Measurements from ENCODE around the gene NPHP4.

NPHP4 gene

DNA sequence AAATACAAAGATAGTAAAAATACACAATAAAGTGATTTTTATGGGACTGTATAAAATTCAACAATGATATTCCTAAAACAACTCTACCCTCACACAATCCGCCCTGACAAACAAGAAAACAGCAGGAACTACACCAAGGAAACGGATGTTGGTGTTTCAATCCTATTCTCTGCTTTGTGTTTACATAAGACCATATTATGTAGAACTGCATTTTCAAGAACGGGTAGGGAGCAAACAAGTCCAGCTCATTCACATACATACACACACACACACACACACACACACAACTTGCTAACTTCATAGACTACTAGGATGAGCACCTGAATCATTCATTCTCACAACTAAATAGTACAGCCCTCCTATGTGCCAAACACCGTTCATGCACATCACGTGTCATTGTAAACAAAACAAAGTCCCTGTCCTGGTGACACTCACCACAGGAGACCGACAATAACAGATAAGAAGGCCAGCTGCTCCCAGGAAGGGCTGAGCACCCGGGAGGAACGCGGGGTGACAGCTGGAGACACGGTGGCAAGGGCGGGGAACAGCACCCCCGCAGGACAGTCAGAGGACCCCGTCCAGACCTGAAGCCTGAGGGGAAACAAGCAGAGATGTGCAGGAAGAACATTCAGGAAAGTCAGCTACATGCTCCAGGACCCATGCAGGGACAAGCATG is 43.0 kb downstream of the NPHP4 start:
- DNase-seq (ENCODE audit: low read depth) = no peak

DNA sequence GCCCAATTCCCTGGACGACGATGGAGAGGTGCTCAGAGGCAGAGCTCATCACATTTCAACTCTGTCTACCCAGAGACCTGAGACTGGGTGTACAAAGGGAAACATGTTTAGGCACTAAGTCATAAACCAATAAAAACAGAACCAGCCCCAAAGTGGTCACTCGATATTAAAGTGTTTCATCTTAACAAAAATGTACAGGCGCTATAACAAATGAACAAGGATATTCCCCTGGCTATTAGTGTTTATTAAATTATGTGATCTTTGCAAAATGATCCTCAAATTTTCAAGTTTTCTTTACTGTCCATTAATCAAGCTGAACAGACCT is 43.6 kb downstream of the NPHP4 start:
- no peak for DNase-seq (ENCODE audit: low read depth)

DNA sequence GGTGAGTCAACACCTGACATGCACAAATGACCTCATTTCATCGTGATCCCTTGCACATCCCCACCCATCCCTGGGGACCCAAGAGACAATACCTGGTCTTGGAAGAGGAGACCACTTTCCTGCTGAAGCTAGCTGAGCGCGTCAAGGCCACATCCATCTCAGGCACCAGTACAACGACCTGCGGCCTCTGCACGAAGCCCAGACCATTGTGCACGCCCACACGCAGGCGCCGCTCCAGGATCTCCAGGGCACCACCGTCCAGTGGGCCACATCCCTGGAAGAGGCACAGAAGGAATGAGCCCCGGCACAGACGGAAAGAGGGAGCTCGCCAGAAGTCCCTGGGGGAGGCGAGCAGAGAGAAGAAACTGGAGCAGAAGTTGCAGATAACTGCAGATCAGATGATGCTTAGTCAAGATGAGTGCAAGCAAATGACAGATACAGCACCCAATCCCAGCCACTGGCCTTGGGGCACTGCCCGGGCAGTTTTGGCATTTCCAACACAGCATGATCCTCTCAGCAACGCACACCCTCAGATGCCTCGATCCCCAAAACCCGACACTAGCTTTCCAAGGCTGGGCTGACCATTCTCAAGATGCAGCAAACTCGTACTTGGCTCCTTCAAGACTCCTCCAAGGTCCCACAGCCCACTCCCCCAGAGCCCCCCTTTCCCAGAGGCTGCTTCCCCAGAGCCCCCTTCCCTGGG is 44.1 kb downstream of the NPHP4 start:
- DNase-seq (ENCODE audit: low read depth) = no peak

DNA sequence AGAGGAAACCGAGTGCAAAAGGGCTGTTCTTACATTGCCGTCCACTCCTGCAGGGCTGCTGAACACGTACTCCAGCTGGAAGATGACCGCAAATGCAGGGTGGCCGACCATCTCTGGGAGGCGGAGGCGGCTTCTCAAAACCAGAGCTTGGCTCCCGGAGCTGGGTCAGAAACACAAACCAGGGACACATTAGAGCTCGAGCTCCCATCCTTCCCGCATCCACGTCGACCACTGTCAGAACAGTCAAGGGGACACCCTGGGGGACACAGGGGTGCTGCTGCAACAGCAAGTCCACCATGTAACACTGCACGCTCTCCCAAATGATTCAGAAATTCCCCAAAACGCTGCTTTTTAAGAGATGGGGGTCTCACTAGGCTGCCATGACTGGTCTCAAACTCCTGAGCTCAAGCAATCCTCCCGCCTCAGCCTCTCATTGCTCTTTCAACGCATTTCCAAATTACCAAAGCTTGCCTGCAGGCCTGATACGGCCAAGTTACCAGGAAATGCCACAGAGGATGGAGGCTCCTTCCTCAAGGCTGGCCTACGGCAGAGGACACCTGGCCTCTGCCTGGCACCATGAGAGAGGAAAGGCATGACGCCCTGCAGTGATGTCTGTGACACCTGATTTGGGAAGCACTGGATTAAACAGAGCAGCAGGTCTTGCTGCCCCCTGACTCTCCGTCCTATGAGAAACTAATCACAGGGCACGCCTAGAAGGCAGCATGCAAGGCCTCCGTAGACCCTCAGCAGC is 45.0 kb downstream of the NPHP4 start:
- DNase-seq (ENCODE audit: low read depth) = no peak

DNA sequence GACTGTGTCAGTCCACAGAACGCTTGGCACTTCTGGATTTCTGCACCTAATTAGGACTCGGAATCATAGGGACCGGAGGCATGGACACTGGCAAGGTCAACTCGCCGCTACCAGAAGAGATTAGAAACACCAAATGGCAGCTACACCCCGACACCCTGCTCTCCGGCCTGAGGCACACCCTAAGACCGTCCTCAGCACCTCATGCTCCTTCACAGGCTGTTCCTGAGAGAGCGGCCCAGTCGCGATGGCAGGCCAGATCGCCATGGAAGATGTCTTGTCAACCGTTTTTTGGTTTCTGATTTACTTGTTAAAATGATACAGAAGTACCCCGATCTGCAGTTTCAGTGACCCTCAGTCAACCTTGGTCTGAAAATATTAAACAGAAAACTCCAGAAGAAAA is 46.8 kb downstream of the NPHP4 start:
- DNase-seq (ENCODE audit: low read depth) = no peak

DNA sequence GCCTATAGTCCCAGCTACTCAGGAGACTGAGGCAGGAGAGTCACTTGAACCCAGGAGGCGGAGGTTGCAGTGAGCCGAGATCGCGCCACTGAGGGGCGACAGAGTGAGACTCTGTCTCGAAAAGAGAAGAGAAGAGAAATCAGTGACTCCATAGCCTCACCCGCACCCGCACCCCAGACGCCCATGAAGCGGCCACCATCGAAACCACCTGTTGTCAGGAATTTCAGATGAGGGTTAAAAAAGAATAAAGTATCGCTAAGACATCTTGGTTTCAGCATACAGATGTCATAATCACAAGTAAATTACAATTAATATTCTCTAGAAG is 47.4 kb downstream of the NPHP4 start:
- no peak for DNase-seq (ENCODE audit: low read depth)

DNA sequence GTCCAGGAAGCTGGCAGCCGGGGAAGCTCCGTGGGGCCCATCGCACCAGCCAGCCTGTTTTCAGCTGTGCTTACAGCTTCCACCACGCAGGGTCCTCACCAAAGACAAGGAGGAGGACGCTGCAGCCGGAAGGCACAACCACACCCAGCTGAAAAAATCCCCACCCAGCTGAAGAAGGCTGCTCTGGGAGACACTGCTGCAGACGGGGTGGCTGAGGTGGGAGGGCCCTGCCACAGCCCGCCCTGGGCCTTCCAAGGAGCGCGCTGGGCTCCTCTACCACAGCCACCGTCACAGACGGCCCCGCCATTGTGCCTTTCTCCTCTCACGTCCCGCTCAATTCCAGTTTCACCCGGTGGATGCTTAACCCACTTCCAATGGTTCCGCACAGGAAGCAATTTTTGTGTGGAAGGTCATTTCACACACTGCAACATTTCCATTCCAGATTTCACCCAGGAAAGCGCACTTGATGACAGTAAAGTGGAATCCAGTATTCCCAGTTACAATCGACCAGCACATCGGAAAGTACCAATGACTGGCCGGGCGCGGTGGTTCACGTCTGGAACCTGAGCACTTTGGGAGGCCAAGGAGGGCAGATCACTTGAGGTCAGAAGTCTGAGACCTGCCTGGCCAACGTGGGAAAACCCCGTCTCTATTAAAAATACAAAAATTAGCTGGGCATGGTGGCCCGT is 47.9 kb downstream of the NPHP4 start:
- no peak for DNase-seq (ENCODE audit: low read depth)

DNA sequence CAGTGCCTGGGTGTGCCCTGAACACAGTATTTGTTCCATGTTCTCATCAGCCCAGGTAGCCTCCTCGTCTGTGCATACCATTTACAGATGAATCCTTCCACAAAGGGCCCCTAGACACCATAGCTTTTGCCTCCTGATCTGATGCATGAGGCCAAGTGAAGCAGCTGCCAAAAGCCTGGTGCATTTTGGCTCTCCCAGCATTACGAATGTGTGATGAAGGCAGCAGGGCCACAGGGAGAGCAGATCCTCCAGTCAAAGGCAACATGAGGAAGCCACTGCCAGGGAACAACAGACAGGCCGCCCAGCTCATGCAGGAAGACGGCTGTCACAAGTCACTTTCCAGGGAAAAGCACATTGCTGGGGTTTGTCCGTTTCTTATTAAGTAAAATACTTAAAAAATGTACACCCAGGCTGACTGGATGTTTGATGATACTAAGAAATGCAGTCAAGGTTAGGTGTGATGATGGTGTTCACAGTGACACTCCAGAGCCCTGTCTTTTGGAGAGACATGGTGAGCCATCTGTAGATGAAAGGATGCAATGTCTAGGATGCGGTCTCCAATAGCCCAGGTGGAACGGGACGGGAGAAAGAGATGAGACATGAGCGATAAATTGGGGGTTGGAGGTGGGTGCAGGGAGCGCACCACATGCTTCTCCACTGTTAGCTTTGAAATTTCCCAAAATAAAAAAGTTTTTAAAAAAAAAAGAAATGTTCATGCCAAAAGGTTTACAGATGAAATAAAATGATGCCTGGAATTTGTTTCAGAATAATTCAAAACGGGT is 48.7 kb downstream of the NPHP4 start:
- no peak for DNase-seq (ENCODE audit: low read depth)

DNA sequence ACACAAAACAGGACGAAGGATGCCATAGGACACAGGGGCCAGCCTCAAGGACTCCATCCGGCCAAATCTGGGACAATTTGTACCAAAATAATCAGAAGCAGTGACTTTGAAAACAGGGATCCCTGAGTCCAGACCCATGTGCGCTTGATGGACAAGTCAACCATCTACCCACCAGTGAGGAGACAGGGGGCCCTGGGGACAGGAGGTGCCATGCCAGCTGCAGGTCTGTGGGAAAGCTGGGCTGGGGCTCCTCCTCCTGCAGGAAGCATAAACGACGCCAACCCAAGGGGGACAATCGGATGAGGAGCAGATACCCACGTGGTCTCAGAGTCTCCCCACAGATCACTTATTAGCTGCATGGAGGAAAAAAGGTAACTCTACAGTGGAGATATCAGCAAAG is 50.6 kb downstream of the NPHP4 start:
- no peak for DNase-seq (ENCODE audit: low read depth)

DNA sequence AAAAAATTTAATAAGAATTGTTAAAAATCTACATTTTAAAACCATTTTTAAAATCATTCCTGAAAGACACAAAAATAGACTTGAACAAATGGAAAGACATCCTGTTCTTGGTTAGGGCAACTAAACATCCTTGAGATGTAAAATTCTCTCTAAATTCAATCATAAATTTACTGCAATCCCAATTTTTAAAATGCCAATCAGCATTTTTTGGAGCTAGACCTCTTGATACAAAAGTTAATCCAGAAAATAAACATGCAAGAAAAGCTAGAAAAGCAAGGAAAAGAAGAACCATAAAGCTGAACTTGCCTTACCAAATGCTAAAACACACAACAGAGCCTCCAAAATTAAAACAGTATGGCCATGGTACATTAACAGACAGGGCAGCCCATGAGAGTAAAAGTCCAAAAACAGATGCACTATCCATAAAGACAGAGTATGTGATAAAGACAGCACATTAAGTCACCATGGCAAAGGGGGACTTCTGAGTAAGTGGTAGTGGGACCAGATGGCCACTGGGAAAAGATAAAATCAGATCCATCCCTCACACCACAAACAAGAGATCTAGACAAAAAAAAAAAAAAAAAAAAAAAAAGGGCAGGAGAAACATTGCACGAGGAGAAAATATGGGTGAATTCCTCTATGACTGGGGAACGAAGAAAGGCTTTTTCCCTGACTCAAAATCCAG is 51.4 kb downstream of the NPHP4 start:
- no peak for DNase-seq (ENCODE audit: low read depth)

DNA sequence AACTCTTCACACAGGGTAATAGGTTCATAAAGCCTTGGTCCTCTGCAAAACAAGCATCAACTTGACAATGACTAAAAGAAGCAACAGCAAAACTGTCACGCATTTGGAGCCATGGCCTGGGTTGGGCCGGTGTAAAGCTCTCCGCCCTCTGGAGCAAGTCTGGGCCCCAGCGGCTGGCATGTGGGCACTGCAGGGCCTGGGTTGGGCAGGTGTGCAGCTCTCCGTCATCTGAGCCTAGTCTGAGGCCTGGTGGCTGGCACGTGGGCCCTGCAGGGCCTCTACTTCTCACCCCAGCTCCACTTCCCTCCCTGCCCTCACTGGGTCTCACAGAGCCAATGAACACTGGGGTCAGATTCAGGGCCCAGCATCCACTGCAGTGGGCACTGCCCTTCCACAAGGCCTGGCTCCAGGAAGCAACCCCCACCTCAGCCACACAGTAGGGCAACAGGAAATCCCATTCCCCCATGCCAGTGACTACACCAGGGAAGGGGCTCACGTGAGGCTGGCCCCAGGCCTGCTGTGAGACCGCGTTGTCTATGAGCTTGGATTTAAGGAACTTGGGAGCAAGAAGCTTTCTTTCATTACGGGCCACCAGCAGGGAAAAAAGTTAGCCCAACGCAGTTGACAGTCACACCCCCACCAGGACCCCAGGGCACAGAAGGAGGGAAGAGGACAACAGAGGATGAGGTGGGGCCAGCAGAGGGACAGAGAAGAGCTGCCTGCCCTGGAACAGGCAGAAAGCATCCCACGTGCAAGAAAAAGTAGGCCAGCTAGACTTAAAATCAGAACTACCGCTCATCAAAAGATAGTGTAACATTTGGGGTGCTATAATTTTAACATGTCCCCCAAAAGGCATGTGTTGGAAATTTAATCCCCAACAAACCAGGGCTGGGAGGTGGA is 52.7 kb downstream of the NPHP4 start:
- DNase-seq (ENCODE audit: low read depth) = no peak

DNA sequence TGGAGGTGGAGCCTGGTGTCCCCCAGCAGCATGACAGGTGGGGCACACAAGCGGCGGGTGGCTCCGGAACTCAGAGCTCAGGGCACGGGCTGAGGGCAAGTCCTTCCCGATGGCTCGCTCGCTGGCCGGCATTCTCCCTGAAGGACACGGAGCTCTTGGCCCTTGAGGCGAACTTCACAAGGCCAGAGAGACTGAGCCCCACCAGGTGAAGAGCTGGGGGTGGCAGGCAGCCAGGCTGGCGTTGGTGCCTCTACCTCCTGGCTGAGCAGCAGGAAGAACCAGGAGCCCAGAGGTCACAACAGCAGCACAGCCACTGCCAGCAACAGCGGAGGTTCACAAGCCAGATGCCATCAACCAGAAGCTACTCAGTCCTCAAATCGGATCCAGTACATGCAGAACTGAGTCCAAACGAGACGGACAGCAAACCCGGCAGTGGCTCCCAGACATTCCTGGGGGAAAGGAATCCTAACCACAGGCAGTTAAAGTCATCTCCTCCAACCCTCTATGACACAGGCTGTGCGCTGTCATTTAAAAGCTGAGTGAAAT is 54.1 kb downstream of the NPHP4 start:
- no peak for DNase-seq (ENCODE audit: low read depth)

DNA sequence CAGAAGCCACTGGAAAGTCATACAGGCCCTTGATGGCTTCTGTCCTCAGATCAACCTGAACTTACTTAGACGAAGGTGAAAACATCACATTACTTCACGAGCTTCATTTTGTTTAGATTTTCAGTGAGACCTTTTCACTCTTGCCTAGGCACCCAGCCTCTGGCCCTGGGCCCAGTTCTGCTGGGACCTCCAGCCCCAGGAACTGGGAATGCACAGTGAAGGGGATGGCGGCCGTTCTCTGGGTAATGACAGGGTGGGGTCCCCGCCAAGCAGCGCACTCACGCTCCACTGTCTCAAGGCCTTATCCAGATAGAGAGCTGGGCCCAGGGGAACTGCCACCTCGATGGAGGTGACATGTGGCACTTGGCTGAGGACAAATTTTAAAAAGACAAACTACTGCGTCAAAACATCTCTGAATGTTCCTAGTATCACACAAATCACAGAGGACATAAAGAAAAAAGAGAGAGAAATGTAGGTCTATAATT is 54.8 kb downstream of the NPHP4 start:
- no peak for DNase-seq (ENCODE audit: low read depth)

DNA sequence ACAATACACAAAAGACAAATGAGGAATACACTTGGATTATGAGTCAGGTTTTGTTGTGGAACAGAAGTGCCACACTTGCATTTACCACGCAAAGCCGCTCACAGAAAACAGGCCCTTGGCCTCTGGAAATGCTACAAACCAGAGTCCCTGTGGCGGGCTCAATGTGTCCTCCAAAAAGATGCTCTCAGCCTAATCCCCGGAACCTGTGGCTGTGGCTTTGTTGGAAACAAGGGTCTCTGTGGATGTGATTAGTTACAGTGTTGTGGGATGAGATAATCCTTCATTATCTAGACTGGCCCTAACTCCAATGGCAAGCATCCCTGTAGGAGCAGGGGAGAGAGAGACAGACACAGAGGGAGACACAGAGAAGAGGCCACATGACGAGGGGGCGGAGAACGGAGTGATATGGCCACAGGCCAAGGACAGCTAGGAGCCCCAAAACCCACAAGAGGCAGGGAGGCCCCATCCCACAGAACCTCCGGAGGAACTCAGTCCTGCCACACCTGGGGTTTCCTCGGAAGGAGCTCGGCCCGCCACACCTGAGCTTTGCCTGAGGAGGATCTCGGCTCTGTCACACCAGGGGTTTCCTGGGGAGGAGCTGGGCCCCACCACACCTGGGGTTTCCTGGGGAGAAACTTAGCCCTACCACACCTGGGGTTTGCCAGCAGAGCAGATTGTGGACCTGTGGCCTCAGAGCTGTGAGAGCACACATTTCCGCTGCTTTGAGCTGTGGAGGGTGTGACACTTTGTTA is 55.4 kb downstream of the NPHP4 start:
- no peak for DNase-seq (ENCODE audit: low read depth)

DNA sequence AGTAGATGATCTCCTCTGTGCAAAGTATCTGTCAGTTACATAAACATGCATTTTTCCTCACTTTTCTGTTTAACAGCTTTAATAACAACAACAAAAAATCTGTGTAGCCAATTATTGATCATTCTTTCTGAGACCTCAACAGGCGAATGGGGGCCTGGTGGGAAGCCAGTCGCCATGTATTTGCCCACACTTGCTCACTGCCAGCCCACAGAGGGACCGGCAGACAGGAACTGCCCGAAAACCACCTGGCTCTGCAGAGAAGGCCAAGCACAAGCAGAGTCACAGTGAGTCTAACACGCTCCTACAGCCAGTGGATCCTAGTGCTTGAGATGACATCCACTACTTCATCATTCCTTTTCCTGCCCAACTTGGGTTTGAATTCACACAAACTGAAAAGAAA is 56.1 kb downstream of the NPHP4 start:
- no peak for DNase-seq (ENCODE audit: low read depth)

DNA sequence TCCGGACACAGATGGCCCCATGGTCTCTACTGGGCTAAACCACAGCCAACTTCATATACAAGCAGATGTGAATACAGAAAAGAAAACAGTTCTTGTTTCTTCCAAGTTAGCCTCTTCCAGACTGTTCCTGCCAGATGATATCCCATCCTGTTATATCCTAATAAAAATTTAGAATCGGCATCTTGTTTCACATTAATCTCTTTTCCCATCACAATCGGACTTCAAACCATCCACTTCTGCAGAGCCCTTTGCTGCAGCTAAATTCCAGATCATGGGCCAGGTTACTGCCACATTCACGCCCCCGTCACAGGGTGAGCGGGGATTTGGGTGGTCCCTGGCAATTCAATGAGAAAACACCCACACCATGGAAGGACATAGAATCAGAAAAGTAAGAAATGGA is 57.2 kb downstream of the NPHP4 start:
- no peak for DNase-seq (ENCODE audit: low read depth)

DNA sequence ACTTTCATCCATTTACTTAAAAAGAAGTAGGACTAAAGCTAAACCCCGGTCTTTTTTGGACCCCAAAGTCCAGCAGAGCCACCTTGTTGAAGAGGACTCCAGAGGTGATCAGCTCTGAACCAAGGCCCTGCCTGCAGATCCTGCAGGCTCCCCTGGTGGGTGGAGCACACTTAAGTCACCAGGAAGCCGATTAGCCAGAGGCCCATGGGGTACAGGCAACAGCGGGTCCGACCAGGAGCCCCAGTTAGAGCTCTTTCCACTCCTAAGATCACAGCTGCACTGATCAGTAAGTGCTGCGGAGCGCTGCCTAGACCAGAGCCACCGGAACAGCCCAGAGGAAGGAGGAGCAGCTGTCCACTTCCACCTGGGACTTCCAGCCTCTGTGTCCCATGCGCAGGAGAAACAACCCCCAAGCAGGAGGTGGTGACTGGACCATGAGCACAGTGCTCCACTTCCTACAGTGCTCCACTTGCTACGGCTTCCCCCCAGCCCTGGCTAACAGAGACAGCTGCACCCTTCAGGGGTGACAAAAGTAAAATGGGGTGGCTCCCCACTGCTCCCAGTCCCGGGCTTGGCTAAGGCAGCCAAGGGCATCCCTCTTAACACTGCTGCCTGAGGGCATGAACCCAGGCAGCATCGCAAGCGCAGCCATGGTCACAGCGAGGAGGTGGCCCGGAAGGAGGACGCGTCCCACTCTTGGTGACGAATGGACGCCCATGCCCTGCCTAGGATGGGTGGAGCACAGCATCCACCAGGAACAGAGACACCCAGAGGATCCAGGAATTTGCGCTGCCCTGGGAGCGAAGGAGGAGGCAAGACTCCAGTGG is 58.0 kb downstream of the NPHP4 start:
- DNase-seq (ENCODE audit: low read depth) = no peak

DNA sequence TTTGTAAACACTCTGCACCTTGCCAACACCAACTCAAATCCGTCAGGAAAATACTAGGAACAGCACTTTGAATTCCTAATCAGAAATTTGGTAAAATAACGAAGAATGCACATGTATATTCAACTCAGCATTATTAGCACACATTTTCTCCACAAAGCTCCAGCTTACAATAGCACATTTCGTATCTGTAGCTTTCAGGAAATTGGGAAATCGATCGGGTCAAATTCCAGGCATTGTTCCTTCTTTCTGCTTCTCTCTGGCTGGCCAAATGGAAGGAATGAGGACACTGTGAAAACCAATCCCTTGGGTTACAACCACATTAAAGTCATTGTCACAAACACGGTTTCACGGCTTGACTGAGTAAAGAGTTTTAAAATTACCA is 58.6 kb downstream of the NPHP4 start:
- DNase-seq (ENCODE audit: low read depth) = no peak

DNA sequence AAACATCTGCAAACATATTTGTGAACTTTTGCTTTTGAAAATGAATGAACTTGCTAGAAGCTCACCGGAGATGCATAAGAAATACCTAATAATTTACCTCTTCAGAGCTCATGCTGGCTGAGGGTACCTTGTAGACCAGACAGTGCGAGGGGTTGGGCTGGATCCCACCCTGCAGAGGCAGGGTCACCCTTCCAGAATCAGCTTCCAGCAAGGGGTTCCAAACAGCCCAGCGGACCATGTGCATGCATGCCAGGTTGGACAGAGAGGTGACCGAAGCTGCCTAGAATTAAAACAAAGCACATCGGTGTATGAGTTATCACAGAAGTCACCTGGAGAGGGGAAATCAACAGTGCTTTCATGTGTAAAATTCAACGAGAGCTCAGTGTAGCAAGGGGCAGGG is 59.2 kb downstream of the NPHP4 start:
- DNase-seq (ENCODE audit: low read depth) = no peak
